Left renal cortex interstitium (tissue), 4 donors: Measurements from ENCODE around the gene P2RY2. TPM values are rescaled to one million over a fixed set of nuclear protein-coding genes. Genes with fewer than 3 reads are reported as not detected.
"Not testable (repeated sequence)": the region's sequence is repeated elsewhere in the genome, so short reads cannot be mapped to it uniquely, and the experiment has no call there.

ENCODE experiments used
- DNase-seq, 4 donors: peaks; one replicate each; pipeline ENCODE4 v3.0.0-alpha.2; 2013; ENCODE audit warnings: low read depth in 4 of 4, low spot score in 2 of 4, missing footprints in 1 of 4
- polyA plus RNA-seq, 4 donors: library from polyadenylated mRNA; unstranded; fragments of 120-200 nt; gene quantifications; one replicate each; pipeline ENCODE4 v1.2.1, GENCODE V29; 2013; ENCODE audit not compliant: insufficient read length in 4 of 4

P2RY2 gene
- polyA plus RNA-seq, 4 donors = 0.68 to 1.1 (median 0.91) TPM

DNA sequence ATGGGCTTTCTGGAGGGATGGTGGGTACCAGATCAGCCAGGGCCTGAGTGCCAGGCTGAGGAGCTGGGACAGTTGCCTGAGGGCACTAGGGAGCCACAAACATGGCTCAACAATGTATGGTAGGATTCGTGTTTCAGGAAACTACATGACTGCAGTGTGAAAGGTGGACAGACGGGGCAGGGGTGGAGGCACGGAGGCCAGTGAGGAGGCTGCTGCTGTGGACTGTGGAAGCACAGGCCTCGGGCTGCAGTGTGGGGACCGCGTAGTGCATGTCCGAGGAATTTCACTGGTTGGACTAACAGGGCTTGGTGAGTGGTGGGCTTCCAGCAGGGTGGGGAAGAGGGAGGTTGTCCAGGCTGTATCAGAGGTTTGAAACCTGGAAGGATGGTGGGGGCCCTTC lies 7.8 kb downstream of the P2RY2 start:
- DNase-seq = no peak

DNA sequence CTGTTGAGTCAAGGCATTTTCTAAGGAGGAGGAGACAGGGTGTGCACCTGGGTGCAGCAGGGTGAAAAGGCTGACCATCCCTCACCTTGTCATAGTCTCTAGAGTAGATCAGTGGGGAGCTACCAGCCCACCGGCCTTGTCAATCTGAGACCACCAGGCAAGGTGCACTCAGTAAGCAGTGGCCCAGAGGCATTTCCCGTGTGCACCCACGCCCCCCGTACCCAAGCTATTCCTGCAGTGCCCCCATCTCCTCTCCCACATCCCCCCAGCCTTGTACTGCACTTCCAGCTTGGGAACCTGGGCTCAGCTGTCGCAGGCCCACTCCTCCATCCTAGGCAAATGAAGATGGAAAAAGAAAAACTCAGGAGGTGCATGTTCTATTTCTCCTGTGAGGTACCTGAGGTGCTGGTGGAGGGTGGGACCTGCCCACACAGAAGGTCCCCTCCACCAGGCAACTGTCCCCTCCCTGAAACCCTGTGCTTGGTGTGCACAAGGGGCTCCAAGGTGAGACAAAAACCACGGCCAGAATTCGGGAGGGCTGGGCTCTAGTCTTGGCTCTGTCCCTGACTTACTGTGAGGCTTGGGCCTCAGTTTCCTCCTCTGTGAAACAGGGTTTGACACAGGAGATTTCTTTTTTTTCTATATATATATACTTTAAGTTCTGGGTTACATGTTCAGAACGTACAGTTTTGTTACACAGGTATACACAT lies 8.4 kb downstream of the P2RY2 start:
- DNase-seq = no peak

DNA sequence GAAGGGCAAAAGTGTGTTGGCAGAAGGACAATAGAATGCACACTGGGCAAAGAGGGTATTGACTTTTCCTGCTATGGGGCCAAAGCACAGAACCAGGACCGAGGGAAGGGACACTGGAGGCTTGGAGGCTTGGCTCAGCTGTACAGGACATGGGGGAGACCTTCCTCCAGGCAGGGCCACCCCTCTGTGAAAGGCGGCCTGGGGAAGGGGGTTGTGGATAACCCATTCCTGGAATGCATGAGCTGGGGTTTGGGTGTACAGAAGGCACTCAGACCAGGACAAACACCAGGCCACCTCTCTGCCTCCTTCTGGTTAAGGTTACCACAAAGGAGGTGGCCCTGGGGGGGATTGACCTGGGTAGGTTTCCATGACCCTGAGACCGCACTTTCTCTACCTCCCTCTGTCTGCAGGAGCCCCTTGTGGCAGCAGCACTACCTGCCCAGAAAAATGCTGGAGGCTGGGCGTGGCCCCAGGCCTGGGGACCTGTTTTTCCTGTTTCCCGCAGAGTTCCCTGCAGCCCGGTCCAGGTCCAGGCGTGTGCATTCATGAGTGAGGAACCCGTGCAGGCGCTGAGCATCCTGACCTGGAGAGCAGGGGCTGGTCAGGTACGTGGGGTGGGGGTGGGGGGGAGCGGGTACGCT lies 9.6 kb downstream of the P2RY2 start:
- peak in 1 of 4 donors; percentile 53 for DNase-seq

DNA sequence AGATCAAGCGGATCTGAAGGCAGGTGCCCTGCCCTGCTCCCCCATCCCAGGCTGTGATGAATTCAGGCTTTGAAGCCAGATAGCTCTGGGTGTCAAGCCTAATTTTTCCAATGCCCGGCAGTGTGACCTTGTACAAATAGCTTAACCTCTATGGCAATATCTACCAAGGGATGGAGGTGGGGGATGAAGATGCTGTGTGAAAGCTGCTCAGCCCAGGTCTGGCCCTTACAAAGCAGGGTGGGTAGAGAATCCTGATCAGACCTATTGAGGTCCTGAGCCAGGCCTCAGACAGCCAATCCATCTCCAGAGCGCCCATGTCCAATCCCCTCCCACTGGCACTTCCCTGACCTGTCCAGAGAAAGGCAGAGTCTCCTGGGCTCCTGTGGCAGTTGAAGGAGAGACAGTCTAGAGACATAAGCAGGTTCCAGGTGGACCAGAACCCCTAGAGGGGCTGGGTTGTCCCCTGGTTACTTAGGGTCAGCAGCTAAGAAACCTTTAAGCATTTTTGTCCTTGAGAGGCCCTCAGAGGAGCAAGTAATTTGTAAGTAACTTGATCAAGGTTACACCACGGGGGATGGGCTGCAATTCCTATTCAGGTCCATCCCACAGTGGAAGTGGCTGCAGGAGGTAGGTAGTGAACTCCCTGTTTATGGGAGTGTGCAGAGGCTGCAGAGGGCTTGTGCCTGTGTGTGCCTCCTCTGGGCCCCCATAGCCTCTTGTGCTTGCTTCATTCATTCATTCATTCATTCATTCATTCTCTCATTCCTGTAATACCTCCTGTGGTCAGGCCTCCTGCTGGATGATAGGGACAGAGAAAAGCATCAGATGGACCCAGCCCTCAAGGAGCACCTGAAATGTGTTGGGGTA lies 10.4 kb downstream of the P2RY2 start:
- no peak for DNase-seq

DNA sequence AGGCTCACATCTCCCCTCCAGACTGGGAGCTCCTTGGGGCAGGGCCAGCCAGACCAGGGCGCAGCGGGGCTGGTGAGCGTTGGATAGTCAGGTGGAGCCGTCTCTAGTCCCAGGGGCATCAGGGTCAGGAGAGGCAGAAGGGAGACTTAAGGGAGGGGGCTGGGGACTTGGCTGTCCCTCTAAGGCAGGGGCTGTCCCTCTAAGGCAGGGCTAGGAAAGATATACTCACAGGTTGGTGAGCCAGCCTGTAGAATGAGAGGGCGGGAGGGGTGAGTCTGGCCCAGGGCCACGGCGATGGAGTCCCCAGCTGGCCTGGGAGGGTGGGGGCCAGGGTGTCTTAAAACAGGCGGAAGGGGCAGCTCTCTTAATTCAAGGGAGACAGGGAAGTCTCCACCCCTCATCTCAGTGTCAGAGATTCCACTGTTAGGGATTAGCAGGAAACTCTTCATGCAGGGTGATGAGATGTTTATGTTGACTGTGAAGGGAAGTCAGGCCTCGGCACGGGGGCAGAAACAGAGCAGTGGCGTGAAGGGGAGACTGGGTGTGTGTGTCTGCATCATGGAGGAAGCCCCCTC lies 11.3 kb downstream of the P2RY2 start:
- DNase-seq = no peak

DNA sequence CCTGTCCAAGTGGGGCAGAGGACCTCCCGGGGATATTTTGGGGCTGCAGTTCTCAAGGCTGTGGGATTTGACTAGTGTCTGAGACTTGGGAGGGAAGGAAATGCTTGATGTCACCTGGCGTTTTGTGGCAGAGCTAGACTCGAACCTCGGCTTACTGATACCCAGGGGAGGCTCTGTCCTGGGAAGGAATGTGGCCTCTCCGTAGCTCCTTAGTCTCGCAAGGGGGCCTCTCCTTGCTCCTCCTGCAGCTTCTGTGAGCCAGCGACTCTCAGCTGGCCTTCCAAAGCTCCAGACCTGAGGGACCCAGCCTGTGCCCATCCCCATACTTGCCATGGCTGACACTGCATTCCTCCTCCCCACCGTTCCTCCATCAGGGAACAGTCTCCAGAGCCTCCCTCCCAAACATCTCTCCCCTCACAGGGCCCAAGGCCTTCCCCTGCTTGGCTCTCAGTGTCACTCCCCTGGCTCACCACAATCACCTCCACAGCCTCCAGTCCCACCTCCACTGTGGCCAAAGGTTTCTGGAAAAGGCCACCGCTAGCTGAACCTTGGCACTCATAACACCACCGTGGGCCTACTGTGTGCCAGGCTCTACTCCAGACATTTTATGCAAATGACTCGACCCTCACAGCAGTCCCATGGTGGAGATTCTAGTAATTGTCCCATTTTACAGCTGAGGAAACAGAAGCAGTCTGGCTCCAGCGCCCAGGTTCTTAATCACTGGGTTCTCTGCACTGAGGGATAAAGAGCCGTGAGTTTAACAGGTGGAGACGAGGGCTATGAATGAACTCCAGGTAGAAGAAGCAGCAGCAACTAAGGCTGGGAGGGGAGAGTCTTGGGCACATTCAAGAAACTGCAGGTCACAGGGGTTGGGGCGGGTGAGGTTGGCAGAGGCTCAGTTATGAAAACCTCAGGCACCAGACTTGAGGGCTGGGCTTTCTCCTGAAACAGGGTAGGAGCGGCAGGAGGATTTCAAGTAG lies 12.1 kb downstream of the P2RY2 start:
- DNase-seq = no peak

DNA sequence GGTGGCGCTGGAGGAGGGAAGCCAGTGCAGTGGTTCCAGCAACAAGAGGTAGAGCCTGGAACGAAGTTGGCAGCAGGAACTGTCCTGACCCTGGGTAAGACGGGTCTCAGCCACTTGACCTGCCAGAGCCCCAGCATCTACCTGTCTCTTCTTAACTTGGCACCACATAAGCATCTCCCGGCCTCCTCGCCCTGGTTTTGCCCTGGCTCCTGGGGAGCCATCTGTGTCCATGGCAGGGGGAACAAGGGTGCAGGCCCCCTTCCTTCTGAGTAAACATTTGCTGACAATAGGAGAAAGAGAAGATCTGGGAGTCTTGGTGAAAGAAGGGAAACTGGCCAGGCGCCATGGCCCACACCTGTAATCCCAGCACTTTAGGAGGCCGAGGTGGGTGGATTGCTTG lies 12.8 kb downstream of the P2RY2 start:
- DNase-seq = no peak

DNA sequence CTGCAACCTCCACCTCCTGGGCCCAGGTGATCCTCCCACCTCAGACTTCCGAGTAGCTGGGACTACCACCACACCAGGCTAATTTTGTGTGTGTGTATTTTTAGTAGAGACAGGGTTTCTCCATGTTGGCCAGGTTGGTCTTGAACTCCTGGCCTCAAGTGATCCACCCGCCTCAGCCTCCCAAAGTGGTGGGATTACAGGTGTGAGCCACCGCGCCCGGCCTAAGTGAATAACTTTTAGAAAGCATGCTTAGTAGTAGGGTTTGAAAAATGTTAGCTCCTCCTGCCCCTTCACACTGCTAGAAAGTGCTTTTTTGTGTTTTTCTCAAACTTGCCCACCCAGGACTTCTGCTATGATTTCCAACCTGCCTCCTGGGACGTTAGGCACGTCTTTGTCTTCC lies 14.4 kb downstream of the P2RY2 start:
- DNase-seq = not testable (repeated sequence)

DNA sequence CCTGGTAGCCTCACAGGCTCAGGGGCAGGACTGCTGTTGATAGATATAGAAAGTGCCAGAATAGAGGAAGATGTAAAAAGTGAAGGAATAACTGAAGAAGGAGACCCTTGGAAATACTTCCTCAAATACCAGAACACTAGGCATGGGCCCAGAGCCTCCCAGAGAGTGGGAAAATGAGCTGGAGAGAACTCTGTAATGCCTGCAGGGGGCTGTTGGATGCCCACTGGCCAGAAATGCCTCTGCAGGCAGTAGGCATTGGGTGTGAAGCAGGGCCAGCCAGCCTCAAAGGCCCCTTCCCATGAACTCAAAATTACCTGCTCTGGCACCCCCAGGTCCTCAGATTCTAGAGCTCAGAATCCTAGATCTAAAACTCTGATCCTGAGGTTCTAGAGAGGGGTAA lies 15.1 kb downstream of the P2RY2 start:
- DNase-seq = no peak

DNA sequence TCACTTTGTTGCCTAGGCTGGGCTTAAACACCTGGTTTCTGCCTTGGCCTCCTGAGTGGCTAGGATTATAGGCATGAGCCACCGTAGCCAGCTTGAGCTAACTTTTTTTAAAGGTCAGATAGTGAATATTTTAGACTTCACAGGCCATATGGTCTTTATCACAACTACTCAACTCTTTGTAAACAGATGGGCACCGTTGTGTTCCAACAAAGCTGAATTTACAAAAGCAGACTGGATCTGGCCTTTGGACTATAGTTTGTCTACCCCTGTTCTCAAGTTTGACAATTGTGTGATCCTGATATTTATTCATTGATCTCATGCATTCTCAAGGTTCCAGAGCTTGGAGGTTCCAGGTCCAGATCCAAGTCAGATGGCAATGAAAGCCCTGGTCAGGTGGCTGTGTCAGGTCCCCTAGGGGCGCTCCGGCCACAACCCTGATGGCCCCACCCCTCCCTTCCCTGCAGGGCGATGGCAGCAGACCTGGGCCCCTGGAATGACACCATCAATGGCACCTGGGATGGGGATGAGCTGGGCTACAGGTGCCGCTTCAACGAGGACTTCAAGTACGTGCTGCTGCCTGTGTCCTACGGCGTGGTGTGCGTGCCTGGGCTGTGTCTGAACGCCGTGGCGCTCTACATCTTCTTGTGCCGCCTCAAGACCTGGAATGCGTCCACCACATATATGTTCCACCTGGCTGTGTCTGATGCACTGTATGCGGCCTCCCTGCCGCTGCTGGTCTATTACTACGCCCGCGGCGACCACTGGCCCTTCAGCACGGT lies 15.8 kb downstream of the P2RY2 start:
- DNase-seq = no peak

DNA sequence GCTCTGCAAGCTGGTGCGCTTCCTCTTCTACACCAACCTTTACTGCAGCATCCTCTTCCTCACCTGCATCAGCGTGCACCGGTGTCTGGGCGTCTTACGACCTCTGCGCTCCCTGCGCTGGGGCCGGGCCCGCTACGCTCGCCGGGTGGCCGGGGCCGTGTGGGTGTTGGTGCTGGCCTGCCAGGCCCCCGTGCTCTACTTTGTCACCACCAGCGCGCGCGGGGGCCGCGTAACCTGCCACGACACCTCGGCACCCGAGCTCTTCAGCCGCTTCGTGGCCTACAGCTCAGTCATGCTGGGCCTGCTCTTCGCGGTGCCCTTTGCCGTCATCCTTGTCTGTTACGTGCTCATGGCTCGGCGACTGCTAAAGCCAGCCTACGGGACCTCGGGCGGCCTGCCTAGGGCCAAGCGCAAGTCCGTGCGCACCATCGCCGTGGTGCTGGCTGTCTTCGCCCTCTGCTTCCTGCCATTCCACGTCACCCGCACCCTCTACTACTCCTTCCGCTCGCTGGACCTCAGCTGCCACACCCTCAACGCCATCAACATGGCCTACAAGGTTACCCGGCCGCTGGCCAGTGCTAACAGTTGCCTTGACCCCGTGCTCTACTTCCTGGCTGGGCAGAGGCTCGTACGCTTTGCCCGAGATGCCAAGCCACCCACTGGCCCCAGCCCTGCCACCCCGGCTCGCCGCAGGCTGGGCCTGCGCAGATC lies 16.5 kb downstream of the P2RY2 start:
- no peak for DNase-seq

DNA sequence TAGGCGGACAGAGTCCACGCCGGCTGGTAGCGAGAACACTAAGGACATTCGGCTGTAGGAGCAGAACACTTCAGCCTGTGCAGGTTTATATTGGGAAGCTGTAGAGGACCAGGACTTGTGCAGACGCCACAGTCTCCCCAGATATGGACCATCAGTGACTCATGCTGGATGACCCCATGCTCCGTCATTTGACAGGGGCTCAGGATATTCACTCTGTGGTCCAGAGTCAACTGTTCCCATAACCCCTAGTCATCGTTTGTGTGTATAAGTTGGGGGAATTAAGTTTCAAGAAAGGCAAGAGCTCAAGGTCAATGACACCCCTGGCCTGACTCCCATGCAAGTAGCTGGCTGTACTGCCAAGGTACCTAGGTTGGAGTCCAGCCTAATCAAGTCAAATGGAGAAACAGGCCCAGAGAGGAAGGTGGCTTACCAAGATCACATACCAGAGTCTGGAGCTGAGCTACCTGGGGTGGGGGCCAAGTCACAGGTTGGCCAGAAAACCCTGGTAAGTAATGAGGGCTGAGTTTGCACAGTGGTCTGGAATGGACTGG lies 17.2 kb downstream of the P2RY2 start:
- DNase-seq = no peak

DNA sequence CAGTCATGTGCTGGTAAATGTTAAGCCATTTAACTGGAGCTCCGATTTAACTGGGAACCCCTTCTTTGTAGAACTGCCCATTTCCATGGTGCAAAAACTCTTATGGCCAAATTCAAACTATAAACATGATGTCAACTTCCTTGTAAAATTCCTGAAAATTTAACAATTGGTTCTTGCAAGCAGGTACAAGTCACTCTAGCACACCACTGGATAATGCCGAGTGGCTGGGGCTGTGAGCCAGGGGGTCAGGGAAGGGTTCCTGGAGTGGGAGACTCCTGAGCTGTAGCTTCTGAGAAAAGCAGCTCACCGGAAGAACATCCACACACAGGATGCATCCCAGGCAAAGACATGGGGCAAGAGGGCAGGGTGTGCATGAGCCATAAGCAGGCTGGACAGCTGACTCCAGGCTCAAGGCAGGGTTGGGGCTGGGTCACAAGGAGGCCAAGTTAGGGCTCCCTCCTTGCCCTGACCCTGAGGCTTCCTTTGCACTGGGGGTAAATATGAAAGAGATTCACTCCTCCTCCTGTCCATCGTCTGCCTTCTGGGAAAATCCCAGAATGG lies 18.2 kb downstream of the P2RY2 start:
- no peak for DNase-seq

DNA sequence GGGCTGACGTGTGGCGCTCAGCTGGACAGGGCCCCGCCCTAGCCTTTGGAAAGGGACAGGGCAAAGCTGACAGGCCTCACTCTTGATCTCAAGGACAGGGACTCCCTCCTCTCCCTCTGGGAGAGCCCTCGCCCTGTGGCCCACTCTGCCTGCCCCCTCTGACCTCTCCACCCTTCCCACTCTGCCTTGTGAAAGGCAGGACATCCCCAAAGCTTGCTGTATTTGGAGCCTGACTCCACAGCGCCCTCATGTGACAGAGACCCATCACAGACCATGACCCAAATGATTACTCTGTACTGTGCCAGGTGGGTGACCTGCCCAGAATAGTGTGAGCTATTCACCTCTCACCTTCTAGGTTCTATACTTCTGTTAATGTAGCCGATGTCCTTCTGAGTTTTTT lies 18.8 kb downstream of the P2RY2 start:
- DNase-seq = no peak

DNA sequence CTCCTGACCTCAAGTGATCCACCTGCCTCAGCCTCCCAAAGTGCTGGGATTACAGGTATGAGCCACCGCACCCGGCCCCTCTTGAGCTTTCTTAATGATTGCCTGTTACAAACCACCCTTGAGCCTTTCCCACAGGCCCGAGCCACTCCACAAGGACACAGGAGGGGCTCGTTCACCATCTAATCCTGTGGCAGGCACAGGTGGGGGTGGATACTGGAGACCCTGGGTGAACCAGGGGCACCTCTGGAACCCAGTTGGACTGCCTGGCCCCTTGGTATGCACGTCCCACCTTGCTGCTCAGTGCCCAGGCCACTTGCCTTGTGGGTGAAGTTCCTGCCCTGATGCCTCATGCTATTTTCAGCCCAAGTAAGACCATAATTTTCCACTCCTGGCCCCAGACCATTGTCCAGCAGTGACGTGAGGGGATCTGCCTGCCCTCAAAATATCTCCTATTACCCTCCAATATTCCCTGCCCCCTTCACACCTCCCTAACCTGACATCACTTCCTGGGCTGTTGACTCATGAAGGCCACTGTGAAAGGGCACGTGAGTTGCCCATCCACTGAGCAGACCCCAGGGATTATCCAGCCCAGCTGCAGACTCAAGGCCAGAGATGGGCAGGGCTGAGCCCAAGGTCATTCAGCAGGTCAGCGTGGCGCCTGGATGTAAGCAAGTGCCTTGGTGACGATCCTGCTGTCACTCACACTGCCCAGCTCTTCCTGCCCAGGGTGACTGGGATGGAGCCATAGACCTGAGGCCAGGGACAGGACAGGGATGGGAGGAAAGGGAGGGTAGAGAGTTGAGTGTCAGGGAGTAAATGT lies 19.6 kb downstream of the P2RY2 start:
- DNase-seq = no peak

DNA sequence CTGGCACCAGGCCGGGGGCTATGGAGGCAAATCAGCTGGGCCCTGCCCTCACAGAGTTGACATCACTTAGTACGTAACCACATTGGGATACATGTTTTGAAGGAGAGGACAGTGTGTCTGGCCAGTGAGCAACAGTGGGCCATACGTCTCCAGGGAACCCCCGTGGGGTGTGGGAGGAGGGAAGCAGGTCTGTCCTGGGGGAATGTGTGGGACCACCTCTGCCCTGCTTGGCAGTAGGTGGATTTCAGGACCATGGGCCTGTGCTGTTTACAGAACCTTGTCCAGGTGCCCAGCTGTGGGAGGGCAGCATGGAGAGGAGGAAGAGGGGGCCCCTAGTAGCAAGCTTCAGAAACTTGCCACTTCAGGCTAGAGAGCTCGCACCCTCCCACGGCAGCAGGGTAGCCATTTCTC lies 21.0 kb downstream of the P2RY2 start:
- DNase-seq = no peak

DNA sequence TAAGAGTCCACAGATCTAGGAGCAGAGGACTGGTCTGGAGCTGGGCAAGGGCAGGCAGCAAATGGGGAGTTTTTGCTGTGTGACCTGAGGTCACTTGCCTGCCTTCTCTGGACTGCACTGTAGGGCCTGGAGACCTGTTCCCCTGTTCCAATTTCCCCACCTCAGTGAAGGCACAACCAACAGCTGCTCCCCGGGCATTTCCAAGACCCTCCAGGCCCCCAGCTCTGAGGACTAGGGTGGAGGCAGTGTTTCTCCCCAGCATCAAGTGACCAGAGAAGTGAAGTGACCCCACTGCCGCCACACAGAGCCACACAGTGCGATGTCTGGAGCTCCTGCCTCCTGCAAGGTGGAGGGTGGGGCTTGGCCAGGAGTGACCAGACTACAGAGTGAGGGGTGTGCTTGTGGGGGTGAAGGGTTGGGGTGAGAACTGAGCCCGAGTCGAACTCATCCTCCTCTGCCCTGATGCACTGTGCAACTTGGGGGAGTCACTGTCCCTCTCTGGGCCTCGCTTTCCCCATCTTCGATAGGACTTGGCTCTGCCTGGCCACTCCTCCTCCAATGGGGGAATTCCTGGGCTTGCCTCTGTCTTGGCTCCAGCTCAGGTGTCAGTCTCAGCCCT lies 21.6 kb downstream of the P2RY2 start:
- DNase-seq = no peak
